ENCODE results near the gene RBM12. TPM values are rescaled to one million over a fixed set of nuclear protein-coding genes. Genes with fewer than 3 reads are reported as not detected.

RBM12 gene, protein sequence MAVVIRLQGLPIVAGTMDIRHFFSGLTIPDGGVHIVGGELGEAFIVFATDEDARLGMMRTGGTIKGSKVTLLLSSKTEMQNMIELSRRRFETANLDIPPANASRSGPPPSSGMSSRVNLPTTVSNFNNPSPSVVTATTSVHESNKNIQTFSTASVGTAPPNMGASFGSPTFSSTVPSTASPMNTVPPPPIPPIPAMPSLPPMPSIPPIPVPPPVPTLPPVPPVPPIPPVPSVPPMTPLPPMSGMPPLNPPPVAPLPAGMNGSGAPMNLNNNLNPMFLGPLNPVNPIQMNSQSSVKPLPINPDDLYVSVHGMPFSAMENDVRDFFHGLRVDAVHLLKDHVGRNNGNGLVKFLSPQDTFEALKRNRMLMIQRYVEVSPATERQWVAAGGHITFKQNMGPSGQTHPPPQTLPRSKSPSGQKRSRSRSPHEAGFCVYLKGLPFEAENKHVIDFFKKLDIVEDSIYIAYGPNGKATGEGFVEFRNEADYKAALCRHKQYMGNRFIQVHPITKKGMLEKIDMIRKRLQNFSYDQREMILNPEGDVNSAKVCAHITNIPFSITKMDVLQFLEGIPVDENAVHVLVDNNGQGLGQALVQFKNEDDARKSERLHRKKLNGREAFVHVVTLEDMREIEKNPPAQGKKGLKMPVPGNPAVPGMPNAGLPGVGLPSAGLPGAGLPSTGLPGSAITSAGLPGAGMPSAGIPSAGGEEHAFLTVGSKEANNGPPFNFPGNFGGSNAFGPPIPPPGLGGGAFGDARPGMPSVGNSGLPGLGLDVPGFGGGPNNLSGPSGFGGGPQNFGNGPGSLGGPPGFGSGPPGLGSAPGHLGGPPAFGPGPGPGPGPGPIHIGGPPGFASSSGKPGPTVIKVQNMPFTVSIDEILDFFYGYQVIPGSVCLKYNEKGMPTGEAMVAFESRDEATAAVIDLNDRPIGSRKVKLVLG
- total RNA-seq = 21.0 and 21.9 TPM in 2 replicates

DNA sequence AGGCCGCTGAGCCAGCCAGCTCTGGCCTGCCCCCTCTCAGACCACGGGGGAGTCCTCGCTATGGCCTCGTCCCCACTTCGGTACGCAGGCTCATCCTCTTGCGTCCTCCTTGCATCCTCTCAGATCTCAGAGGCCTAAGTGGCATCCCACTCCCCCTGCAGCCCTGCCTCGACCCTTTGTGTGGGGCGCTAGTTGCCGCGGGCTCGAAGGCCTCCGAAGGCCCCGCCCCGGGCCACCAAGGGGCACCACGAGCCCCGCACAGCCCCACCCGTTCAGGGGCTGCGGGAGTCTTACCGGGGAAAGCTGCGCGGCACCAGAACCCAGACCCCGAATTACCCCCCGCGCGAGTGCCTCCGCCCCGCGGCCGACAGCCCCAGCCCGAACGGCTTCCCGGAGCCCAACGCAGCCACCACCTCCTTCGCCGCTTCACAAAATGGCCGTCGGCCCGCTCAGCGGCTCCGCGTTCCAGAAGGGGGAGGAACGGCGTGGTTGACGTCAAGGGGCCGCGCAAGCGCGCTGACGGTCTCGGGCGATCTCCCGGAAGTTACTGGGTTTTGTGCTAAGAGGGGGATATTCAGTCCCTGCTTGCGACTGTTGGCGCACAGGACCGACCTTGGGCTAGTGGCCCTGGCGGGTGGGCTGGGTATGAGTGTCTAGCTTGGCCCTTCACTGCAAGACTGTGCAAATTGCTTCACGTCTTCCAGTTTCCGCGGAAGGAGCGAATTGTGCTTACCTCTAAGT is at the start of gene RBM12, which contains the start of gene CPNE1:
TSS of gene RBM12 (minus strand) at position 435 of the 741 bp plus-strand sequence. CDS start 9,578 bp downstream, outside the sequence.
TSS of gene CPNE1 (minus strand) at position 435 of the 741 bp plus-strand sequence. CDS start 31,977 bp downstream, outside the sequence.

DNA sequence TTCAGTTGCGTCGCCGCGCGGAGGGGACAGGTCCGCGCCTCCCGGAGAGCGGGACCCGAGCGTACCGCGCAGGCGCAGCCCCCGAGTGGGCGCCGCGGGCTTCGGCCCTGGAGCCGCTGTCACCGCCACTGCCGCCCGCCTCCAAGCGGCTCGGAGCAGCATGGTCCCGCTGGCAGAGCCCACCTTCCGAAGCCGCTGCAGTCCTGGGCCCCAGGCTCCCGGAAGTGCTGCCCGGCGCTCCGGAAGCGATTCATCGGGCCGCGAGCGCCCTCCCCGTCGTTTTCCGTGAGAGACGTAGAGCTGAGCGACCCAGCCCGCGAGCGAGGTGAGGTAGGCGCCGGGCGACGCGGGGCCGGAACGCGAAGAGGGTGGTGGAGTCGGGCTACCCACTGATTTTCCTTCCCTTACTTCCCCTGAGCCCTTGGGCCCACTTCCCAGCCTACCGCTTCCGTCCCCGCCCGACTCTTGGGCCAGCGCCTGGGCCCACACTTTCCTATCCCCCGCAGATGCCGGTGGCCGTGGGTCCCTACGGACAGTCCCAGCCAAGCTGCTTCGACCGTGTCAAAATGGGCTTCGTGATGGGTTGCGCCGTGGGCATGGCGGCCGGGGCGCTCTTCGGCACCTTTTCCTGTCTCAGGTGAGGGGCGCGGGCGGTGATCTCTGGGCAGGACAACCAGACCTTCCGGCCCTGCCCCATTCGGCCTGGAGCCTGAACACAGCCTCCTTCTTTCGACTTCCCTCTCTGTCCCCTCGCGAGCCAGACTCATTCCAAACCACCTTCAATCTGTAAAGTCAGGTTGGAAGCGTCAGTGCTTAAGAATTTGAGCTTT is 34.6 kb upstream of the RBM12 start, which contains the start of the genes NFS1 and ROMO1:
TSS of gene NFS1 (minus strand) at position 226 of the 830 bp plus-strand sequence. CDS start at position 162, 64 bp downstream.
TSS of gene ROMO1 (plus strand) at position 279 of the 830 bp plus-strand sequence. CDS start at position 507, 228 bp downstream.

DNA sequence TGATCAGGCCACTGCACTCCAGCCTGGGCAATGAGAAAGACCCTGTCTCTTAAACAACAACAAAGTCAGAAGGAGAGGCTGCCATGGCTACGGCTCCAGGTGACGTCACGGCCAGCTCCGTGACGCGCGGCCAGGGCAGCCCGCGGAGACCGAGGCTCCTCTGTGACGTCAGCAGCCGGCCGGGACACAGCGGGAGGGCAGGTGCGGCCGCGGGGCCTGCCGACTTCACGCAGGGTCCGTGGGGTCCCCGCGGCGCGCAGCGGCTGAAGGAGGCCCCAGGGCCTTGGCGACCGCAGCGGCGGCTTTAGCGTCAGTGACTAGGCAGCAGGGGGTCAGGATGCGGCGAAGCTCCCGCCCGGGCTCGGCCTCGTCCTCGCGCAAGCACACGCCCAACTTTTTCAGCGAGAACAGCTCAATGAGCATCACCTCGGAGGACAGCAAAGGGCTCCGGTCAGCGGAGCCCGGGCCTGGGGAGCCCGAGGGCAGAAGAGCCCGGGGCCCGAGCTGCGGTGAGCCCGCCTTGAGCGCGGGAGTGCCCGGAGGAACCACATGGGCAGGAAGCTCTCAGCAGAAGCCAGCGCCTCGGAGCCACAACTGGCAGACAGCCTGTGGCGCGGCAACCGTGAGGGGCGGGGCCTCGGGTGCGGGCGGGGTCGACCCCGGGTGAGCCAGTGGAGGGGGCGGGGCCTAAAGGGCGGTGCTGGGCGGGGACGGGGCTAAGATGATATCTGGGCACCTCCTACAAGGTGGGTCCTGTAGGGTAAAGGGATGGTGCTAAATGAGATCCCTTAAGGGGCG is 48.8 kb downstream of the RBM12 start, which contains the start of gene SPAG4:
TSS of gene SPAG4 (plus strand) at position 163 of the 798 bp plus-strand sequence. CDS start at position 338, 175 bp downstream.

Other genes with a start within 250 kb of the RBM12 start
- 12.7 and 16.5 TPM in 2 replicates for gene GDF5, start 226.7 kb downstream of the RBM12 start, total RNA-seq
- 12.0 and 14.5 TPM in 2 replicates for gene CEP250, start 209.3 kb downstream of the RBM12 start, total RNA-seq
- not detected in 2 replicates for gene C20orf173, start 135.2 kb downstream of the RBM12 start, total RNA-seq
- gene ERGIC3, start 122.8 kb downstream of the RBM12 start, total RNA-seq = 361 and 367 TPM in 2 replicates
- 12.4 and 13.5 TPM in 2 replicates for gene SPAG4, start 49.1 kb downstream of the RBM12 start, total RNA-seq
- gene CPNE1, start within 50 bp of the RBM12 start, total RNA-seq = 97.2 and 123 TPM in 2 replicates
- gene NFS1, start 34.5 kb upstream of the RBM12 start, total RNA-seq = 14.1 and 19.1 TPM in 2 replicates
- gene ROMO1, start 34.5 kb upstream of the RBM12 start, total RNA-seq = 415 and 424 TPM in 2 replicates
- 145 and 162 TPM in 2 replicates for gene RBM39, start 77.4 kb upstream of the RBM12 start, total RNA-seq
- gene PHF20, start 107.1 kb upstream of the RBM12 start, total RNA-seq = 20.3 and 46.7 TPM in 2 replicates

Measured in pericardium fibroblast (primary cell).